Upper lobe of left lung (tissue), 4 donors: ENCODE results near the gene ALAD.

Source experiments
- POLR2AphosphoS5 ChIP-seq, 2 donors: sonication (generic); formaldehyde crosslinking; IDR thresholded peaks; one replicate each; pipeline ENCODE4 v1.5.1; 2017; ENCODE audit warnings: antibody characterized with exemption in 2 of 2
- TF ChIP-seq, protein P1 (sequence below), 6 experiments: fragments of 450-650 bp in 4 of 6; fragments of 200-600 bp in 2 of 6; sonication (generic) in 2 of 6; IDR thresholded peaks; one replicate each; pipeline ENCODE4 v1.5.1; 2016 to 2019; ENCODE audit warnings: antibody characterized with exemption in 6 of 6

DNA sequence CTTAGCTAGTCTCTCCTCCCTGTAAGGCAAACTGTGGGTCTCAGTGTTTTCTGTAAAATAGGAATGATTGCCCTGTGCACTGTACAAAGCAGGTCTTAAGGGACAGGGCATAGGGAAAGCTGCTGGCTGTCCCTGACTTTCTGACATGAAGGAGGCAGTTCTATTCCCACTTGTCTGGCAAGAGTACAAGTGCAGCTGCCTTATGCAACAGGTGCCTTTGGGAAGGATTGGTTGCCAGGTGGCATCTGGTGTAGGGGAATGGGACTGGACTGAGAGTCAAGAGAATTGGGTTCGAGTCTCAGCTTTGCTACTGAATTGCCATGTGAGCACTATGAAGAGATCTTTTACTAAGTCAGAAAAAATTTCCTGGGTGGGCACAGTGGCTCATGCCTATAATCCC lies 41.7 kb downstream of the ALAD start:
- TF ChIP-seq, protein P1, sequence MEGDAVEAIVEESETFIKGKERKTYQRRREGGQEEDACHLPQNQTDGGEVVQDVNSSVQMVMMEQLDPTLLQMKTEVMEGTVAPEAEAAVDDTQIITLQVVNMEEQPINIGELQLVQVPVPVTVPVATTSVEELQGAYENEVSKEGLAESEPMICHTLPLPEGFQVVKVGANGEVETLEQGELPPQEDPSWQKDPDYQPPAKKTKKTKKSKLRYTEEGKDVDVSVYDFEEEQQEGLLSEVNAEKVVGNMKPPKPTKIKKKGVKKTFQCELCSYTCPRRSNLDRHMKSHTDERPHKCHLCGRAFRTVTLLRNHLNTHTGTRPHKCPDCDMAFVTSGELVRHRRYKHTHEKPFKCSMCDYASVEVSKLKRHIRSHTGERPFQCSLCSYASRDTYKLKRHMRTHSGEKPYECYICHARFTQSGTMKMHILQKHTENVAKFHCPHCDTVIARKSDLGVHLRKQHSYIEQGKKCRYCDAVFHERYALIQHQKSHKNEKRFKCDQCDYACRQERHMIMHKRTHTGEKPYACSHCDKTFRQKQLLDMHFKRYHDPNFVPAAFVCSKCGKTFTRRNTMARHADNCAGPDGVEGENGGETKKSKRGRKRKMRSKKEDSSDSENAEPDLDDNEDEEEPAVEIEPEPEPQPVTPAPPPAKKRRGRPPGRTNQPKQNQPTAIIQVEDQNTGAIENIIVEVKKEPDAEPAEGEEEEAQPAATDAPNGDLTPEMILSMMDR (IDR thresholded peaks at IDR 0.05) = no peak
- no peak for TF ChIP-seq POLR2AphosphoS5 (IDR thresholded peaks at IDR 0.05)
